Activated CD4-positive, CD25-positive, alpha-beta regulatory T cell (primary cell): ENCODE data around the gene PROC.
"Not testable (repeated sequence)": the region's sequence is repeated elsewhere in the genome, so short reads cannot be mapped to it uniquely, and the experiment has no call there.

ENCODE experiments used
- DNase-seq, 4 experiments: peaks; one replicate each; lab custom pipeline; 2025; lab: John Stamatoyannopoulos, UW

The PROC gene

DNA sequence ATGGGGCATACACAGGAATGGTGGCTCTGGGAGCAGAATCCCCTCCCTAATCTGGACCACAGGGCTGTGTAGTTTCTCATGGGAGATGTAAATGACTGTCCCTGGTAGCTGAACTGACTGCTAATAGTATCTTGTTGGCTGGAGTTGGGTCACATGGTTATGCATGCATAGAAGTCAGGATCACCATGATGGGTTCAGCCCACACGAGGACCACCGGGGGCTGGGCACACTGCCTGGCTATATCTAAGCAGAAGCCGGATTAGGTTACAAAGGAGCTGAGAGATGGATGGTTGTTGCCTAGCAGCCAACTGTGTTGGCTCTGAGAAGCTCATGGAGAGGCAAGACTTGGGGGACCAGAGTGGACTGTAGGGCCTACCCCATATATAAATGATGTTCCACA, 23.7 kb upstream of the PROC start:
- no peak for DNase-seq

DNA sequence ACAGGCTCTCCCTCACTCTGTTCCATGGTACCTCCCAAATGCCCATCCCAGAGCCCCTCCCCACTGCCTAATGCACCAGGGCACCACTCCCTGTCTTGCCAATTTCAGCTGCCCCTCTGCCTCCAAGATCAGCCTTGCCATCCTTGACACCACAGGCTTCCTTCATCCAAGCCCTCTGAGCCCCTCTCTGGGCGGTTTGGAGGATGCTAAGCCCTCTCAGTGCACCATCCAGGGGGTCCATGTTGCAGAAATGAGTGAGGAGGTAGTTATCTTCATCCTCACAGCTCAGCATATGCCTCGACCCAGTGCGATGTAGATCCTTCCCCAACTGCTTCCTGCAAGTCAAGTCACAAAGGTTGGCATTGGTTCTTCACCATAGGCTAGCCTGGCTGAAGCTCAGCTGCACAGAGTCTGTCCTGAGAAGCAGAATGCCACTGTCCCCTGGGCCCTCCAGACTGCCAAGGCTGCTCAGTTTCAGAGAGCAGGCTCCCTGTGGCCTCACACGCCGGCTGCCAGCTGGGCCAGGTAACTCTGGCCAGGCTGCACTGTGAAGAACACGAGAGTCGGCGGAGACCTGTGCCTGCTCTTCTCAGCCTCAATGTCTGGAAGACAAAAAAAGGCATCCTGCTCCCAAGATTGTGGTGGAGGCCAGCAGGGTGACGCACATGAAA, 20.5 kb upstream of the PROC start:
- DNase-seq: no peak

DNA sequence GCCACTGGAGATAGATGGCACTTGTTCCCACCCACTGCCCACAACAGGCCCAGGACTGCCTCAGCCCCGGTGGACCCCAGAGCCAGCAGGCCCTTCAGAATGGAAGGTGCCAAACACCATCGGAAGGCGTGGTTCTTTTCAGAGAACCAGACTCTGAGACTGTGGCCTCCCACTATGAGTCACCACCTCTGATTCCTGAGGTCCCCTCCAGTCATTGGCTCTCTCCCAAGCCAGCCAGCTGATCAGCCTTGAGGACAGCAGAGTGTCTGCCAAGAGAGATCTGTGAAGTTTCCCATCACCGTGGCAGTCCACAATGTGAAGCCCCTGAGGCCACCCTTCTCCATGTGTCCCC, 20.0 kb upstream of the PROC start:
- no peak for DNase-seq

DNA sequence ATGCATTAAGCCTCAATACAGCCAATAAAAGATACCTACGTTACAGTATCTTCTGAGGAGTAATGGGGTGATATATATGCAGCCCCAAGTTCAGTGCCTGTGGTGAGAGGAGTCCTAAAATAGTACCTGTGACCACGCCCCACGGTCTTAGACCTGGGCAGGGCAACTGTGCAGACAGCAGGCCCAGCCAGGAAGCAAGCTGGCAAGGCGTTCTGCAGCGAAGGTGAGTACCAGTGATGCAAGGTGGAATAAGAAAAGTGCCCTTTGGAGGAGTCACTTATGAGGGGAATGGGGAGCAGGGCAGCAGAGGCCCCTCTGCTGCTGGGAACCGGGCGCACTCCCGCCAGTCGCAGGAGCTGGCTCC, 17.7 kb upstream of the PROC start:
- no peak for DNase-seq

DNA sequence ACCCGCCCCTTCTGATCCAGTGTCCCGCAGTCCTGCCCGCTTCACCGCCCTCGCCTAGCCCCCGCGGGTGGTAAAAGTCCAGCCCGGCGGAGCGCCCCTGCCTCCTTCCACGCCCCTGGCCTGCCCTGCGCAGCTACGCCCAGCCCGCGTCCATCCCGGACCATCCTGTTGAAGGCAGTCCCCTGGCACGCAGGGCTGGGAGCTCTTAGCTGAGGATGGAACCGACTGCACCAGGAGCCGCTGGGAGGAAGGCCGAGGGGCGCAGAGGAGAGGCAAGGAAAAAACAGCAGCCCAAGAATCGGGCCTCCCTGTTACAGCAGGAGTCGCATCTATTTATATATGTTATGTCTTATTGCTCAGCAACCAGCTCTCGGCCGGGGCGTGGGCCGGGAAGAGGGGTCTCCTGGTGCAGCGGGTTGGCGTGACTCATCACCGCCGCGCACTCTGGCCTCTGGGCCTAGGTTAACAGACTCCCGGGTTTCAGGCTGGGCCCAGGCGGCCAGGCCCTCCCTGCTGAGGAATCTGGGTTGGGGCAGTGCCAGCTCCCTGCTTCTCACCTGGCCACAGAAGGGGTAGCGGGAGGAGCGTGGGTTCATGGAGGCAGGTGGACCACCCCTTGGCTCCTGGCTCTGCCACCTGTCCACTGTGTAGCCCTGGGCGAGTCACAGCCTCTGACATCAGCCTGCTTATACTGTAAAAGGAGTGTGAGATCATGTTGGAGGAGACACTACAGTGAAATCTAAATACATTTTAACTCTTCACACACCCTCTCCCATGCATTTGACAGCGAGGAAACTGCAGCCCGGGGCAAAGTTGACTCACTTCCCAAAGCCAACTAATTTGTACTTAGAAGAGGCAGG, 17.1 kb upstream of the PROC start:
- no peak for DNase-seq

DNA sequence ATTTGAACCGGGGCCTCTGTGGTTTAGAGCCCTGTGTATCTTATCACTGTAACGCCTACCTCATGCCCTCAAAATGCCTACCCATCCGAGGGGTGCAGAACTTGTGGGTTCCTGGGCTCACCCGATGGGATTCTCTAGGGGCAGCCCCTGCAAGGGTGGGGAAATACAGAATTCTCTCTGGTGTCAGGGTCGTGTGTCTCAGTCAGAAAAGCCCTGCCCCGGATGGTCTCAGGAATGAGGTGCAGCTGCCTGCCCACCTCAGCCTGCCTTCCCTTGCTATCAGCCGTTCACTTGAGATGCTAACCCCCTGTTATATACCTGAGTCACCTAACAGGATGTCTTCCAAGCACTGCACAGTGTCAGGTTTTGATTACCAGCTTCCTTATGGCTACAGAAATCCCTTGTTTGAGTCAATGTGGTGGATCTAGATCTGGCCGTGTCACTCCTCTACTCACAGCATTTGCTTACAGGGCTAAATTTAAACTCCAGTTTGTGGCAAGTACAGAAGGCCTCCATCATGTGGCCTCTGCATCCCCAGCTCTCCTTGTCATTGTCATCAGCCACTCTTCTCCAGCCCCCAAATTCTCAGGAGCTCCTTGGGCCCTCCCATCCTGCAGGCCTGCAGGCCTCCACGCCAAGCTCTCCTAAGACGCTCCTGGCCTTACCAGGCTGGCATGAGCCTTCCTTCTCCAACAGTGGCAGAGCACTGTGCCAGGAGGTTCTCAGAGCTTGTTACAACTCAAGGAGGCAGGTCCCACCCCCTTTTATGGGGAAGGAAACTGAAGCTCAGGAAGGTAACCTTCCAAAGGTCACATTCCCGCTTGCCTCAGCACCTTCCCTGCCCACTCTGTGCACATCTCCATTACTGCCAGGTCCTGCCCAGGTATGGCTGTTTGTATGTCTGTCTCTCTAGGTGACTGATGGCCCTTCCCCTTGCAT, 16.2 kb upstream of the PROC start:
- DNase-seq: no peak

DNA sequence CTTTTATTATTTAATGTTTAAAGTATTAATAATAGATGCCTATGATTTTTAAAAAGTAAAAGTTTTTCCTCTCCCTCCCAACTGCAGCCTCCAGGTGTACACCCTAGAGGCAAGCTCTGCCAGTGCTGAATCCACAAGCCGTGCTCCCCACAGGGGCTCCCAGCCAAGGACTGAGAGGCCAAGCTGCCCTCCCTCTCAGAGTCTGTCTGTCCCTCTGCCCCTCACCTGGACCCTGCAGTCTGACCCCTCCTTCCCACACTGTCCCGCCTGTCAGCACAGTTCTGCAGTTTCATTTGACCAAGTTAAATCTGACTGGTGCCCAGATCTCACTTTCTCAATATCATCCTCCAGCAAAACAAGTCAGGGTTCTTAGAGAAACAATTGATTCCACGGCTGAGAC, 14.8 kb upstream of the PROC start:
- no peak for DNase-seq

DNA sequence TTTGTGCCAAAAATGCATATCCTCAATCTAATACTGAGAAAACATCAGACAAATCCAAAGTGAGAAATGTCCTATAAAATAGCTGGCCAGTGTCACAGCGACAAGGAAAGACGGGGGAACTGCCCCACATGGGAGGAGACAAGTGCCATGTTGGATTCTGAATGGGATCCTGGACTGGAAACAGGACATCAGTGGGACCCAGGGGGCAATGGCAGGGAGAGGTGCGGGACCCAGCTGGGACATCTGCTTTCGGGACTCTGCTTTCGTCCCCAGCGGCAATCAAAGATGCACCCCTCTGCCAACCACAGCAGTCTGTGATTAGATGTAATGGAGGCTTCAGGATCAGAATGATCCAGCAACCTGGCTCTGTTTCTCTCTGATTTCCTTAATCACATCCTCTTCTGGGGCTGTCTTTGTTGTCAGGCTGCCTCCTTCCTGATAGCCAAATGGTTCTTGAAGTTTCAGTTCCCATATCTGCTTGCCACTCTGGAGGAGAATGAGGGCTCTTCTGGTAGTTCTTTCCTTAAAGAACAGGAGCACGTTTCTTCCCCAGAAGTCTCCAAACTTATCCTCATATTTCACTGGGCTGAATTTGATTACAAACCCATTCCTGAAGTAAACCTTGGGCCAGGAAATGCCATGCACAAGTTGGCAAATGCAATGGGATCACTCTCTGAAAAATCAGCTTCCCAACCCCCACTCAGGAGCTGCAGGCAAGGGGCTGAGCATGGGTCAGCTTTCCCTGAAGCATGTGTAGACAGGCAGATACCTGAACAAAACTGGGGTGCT, 13.6 kb upstream of the PROC start:
- no peak for DNase-seq

DNA sequence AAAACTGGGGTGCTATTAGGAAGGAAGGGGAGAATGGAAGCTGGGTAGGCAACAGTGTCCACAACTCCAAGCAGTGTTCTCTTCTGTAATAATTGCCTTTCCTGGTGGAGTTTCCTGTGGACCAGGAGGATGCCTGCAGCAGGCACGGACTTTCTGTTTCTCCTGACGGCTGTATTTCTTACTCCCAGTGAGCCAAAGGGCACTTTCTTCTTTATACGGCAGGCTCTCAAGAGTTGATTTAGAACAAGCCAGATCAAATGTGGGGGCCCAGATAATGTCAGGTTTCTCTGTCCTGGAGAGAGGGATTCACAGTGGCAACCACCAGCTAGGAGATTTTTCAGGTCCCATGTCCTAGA, 13.0 kb upstream of the PROC start:
- DNase-seq: no peak

DNA sequence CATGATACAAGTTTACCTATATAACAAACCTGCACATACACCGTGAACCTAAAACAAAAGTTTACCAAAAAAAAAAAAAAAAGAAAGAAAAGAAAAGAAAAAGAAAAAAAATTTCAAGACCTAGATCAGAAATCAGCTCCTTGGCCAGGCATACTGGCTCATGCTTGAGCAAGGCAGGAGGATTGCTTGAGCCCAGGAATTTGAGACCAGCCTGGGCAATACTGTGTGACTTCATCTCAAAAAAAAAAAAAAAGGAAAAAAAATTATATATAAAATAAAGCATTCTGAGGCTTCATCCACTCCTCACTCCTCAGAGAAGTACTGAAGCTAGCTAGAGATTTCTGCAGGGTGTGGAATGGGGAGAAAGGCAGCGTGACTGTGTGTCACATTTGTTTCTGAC, 11.8 kb upstream of the PROC start:
- DNase-seq: no peak

DNA sequence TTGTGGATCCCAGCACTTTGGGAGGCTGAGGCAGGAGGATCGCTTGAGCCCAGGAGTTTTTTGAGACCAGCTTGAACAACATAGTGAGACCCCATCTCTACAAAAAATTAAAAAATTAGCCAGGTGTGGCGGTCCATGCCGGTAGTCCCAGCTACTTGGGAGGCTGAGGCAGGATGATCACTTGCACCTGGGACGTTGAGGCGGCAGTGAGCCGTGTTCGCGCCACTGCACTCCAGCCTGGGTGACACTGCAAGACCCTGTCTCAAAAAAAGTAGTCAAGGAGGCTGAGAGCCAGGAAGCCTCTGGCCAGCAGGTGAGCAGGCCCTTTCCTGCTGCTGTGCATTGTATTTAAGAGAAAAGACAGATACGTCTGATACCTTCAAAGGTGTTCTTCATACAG, 11.1 kb upstream of the PROC start:
- no peak for DNase-seq

DNA sequence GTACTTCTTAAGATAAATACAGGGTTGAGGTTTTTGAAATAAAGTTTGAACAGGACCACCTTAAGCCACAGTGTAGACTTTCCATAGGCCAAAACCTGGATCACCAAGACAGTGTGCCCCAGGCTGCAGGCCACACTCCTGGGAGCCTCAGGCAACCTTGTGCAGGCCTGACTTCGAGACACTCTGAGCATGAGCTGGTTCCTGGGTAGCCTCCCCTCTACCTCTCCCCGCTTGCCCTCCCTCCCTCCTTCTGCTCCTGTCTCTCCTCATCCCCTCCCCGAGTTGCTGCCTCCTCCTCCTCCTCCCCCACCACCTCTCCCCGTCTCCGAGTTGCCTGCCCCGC, 10.6 kb upstream of the PROC start:
- no peak for DNase-seq

DNA sequence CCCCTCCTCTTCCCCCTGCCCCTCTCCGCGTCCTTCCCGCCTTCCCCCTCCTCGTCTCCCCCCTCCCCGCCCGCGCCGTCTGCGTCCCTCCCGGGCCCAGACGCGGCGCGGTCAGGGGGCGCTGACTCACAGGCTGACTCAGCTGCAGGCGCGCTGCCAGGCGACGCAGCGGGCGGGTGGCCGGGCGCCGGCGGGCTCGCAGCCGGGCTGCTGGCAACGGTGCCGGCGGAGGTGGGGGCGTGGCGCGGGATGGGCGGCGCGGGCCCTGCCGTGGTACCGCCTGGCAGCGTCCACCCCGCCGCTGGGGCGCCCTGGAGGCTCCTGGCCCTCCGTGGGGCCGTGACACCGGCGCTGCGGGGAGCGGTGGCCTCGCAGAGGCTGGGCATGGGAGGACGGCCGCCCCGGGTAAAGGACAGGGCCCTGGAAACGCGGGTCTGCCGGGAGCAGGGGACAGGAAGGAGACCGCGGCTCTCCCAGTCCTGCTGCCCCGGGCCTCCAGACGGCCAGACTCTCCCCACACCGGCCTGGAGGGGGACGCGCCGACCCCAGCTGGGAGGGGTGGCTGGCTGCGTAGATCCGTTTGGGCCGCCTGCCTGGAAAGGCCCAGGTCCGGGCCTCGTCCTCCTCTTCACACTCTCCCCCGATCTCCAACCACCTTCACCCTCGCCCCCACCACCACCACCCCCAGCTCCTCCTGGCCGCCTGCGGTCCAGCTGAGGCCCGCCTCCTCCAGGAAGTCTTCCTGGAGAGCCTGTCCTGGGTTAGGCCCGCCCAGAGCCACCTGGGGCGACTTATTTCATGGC, 10.0 kb upstream of the PROC start:
- DNase-seq: peak; percentile 76 to 88 (median 84)

DNA sequence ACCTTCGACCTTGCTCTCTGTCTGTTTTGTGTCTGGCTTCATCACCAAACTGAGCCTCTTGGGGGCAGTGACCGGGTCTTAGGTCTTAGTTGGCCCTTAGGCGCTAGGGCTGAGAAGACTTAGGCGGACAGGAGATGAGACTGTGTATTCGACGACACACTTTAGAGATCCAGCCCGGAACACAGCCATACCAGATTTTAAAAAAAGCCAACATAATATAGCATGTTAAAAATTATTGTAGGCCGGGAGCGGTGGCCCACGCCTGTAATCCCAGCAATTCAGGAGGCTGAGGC, 9.5 kb upstream of the PROC start:
- no peak for DNase-seq

DNA sequence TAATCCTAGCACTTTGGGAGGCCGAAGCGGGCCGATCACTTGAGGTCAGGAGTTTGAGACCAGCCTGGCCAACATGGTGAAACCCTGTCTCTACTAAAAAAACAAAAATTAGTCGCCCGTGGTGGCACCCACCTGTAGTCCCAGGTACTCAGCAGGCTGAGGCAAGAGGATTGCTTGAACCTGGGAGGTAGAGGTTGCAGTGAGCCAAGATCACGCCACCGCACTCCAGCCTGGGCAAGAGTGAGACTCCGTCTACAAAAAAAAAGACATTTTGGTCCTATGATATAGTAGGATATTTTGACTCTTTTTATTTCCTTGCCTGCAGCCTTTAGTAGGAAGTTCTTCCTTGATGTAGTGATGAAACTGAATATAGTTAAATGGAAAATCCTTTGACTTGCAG, 8.5 kb upstream of the PROC start:
- not testable (repeated sequence) for DNase-seq

DNA sequence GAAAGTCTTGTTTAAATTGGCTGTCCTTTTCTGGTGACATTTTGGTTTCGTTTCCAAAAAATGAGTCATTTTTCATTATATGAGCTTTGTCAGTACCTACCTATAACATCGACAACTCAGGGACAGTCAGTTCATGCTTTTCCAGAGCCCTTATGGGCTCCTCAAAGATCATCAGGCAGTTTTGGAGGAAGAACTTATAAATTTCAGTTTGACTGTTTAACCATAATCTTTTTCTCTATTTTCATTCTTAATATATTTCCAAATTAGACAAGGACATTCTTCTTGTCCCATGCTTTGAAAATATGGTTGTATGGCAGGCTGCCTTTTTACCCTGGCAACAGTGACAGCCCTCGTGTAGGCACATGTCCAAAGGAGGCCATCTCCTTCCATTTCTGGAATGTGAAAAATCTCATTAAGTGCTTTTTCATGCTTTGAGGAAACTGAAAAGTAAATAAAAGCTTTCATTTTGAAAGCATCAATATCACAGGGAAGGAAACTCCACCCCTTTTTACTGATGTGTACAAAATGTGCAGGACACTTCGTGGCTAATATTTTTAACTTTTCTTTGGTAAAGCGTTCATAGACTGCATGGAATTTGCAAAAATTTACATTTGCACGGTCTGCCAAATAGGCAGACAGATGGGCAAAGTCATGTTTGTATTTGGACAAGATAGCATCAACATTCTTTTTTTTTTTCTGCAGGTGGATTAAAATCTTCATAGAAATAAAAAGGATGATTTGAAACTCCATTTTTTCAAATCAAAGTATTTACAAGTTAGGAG, 7.2 kb upstream of the PROC start:
- no peak for DNase-seq

DNA sequence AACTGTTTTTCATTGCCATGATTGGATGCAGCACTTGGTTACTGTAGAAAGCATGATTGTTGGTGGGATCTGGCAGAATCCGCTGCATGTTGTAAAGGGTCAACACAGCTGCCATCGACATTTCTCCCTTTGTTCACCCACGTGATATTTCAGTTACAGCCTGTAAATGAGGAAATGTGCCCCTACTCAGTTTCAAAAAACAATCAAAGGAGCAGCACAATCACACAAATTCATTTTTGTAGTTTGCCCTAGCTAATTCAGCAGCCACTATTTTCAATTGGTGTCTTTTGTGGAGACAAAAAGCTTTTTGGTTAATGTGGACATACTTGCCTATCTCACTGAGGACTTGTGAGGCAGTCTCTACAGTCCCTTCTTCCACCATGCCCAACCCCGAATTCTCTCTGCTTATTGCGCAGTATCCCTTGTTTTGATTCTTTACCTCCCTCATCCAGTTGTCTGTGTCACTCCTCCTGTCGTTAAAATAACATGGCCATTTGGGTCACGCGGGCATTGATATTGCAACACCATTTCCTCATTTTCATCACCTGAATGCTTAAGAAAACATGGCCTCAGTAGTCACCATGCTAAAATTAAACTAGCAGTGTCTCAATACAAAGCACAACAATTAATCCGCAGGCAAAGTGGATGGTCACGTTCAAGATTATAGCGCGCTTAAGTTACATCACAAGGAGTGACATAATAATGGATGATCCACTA, 6.4 kb upstream of the PROC start:
- DNase-seq: no peak

DNA sequence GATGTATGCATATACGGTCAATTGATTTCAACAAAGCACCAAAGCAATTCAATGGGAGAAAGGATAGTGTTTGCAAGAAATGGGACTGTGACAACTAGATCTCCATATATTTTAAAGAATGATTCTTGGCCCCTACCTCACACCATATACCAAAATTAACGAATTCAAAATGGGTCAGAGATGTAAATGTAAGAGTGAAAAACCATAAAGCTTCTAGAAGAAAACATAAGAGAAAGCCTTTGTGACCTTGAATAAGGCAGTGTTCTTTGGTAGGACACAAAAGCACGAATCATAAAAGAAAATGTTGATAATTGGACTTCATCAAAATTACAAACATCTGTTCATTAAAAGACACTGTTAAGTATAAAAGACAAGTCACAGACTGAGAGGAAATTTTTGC, 5.0 kb upstream of the PROC start:
- DNase-seq: no peak

DNA sequence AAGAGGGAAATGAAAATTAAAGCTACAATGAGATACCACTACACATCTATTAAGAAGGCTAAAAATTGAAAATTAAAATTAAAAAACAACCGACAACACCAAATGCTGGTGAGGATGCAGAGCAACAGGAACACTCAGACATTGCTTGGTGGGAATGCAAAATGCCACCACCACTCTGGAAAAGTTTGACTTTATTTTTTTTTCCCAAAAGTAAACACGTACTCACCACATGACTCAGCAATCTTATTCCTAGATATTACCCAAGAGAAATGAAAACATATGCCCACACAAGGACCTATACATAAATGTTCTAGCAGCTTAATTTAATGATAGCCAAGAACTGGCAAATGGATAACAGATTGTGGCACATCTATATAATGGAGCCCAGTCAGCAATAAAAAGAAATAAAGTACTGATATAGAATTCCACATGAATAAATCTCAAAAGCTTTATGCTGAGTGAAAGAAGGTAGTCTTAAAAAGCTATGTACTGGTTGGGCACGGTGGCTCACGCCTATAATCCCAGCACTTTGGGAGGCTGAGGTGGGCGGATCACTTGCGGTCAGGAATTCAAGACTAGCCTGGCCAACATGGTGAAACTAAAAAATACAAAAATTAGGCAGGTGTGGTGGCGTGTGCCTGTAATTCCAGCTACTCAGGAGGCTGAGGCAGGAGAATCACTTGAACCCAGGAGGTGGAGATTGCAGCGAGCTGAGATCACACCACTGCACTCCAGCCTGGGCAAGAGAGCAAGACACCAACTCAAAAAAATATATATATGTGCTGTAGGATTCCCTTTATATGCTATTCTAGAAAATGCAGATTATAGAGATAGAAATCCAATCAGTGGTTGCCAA, 4.2 kb upstream of the PROC start:
- DNase-seq: no peak
